Neural progenitor cell (in vitro differentiated cells): Measurements from ENCODE around the gene RBMX2.
"Not testable (repeated sequence)": the region's sequence is repeated elsewhere in the genome, so short reads cannot be mapped to it uniquely, and the experiment has no call there.

Source experiments
- EZH2 ChIP-seq: fragments of 200-600 bp; sonication (generic); IDR thresholded peaks from 2 replicates; pipeline ENCODE4 v1.6.1; 2017; ENCODE audit warnings: antibody characterized with exemption, mild to moderate bottlenecking, moderate library complexity
- EZH2phosphoT487 ChIP-seq: fragments of 200-600 bp; sonication (generic); IDR thresholded peaks from 2 replicates; pipeline ENCODE4 v1.6.1; 2017; ENCODE audit warnings: antibody characterized with exemption
- TF ChIP-seq, protein P1 (sequence below): fragments of 200-600 bp; sonication (generic); IDR thresholded peaks from 2 replicates; pipeline ENCODE4 v1.5.1; 2017; ENCODE audit warnings: antibody characterized with exemption, mild to moderate bottlenecking

DNA sequence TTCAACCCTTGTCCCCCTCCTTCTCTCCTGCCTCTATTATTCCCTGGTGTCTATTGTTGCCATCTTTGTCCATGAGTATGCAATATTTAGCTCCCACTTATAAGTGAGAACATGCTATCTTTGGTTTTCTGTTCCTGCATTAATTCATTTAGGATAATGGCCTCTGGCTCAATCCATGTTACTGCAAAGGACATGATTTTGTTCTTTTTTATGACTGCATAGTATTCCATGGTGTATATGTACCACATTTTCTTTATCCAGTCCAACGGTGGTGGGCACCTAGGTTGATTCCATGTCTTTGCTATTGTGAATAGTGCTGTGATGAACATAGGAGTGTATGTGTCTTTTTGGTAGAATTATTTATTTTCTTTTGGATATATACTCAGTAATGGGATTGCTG, 49.7 kb upstream of the RBMX2 start:
- TF ChIP-seq, protein P1, sequence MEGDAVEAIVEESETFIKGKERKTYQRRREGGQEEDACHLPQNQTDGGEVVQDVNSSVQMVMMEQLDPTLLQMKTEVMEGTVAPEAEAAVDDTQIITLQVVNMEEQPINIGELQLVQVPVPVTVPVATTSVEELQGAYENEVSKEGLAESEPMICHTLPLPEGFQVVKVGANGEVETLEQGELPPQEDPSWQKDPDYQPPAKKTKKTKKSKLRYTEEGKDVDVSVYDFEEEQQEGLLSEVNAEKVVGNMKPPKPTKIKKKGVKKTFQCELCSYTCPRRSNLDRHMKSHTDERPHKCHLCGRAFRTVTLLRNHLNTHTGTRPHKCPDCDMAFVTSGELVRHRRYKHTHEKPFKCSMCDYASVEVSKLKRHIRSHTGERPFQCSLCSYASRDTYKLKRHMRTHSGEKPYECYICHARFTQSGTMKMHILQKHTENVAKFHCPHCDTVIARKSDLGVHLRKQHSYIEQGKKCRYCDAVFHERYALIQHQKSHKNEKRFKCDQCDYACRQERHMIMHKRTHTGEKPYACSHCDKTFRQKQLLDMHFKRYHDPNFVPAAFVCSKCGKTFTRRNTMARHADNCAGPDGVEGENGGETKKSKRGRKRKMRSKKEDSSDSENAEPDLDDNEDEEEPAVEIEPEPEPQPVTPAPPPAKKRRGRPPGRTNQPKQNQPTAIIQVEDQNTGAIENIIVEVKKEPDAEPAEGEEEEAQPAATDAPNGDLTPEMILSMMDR = not testable (repeated sequence)
- not testable (repeated sequence) for TF ChIP-seq EZH2, EZH2phosphoT487
